Activated CD8-positive, alpha-beta memory T cell treated with anti-CD3 and anti-CD28 coated beads, Interleukin-2, amount 50 U/mL, for 48 hours (primary cell): Measurements from ENCODE around the gene MRPL55.

Source experiments
- DNase-seq: peaks from one replicate; pipeline ENCODE4 v3.0.0-alpha.2; 2020

Gene MRPL55

DNA sequence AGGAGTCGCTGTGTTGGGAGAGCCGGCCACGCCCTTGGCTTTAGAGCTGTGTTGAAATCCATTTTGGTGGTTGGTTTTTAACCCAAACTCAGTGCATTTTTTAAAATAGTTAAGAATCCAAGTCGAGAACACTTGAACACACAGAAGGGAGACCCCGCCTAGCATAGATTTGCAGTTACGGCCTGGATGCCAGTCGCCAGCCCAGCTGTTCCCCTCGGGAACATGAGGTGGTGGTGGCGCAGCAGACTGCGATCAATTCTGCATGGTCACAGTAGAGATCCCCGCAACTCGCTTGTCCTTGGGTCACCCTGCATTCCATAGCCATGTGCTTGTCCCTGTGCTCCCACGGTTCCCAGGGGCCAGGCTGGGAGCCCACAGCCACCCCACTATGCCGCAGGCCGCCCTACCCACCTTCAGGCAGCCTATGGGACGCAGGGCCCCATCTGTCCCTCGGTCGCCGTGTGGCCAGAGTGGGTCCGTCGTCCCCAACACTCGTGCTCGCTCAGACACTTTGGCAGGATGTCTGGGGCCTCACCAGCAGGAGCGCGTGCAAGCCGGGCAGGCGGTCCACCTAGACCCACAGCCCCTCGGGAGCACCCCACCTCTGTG, 10.7 kb downstream of the MRPL55 start:
- DNase-seq: peak; percentile 46

DNA sequence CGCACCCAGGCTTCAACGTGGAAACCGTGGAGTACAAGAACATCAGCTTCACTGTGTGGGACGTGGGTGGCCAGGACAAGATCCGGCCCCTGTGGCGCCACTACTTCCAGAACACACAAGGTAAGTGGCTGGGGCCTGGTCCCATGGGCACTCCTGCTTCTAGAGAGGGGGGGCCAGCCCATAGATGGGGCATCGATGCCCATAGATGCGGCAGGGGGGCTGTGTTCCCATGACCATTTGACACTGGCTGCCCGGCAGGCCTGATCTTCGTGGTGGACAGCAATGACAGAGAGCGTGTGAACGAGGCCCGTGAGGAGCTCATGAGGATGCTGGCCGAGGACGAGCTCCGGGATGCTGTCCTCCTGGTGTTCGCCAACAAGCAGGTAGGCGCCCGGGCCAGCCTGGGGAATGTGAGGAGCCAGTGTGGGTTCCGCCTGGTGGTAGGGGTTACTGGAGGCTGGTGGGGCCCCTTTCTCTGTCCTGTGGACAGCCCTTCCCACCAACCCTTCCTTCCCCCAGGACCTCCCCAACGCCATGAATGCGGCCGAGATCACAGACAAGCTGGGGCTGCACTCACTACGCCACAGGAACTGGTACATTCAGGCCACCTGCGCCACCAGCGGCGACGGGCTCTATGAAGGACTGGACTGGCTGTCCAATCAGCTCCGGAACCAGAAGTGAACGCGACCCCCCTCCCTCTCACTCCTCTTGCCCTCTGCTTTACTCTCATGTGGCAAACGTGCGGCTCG, 11.6 kb downstream of the MRPL55 start:
- peak; percentile 49 for DNase-seq

DNA sequence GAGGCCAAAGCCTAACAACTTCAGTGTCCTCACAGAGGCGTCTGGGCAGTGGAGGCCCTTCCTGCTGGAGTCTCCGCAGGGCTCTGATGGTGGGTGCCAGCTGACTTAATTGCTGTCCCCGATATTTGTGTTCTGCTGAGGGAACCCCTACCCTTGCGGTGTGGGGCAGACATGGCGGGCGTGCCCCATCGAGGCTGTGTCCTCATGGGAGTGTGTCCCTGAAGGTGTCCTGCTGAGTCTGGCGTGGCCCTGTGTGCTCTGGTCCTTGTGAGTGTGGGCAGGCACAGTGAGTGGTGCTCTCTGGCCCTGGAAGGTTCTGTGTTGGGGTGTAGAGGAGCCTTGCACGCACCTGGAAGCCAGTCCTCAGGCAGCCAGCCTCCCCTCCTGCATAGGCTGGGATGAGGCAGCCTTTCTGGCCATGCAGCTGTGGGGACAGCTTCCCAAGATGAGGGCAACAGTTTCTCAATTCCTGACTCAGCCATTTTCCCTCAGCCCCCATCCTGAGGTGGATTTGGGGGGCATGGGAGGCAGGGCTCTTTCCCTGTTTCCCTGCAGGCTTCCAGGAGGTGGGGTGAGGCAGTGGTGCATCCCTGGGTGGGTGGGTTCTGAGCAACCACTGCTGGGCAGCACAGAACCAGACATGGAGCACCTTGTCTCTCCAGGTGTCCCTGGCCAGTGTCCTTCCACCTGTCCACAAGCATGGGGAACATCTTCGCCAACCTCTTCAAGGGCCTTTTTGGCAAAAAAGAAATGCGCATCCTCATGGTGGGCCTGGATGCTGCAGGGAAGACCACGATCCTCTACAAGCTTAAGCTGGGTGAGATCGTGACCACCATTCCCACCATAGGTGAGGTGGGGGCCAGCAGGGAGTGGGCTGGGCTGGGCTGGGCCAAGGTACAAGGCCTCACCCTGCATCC, 12.4 kb downstream of the MRPL55 start:
- DNase-seq: peak; percentile 47

DNA sequence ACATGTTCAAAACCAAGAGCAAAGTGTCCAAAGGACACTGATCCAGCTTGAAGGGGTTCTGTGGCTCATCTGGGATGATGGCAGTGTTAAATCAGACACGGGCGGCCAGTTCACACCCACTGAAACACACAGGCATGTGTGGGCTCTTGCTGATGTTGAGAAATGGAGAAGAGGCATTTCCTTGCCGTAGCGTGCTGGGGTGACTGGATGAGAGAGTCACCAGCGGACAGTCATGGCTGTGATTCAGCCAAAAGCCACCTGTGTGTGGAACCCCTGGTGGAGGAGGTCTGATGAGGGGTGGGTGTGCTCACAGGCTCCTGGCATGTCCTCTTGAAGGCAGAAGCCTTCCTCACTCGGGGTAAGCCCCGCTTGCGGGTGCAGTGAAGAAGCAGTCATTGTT, 13.2 kb downstream of the MRPL55 start:
- DNase-seq: peak; percentile 46

DNA sequence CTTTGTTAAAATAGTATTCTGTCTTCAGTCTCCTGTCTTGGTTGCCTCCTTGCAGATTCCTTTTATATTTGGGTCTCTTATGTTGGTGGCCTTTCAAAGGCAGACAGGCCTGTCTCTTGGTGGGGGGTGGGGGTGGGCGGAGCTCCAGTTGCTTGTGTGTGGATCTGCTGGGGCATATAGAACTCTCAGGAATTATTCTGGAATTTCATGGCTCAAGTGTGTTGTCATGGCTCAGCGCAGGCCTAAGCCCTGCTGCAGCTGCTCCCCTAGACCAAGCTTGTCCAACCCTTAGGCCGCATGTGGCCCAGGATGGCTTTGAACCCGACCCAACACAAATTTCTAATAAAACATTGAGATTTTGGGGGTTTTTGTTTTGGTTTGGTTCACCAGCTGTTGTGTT, 13.9 kb downstream of the MRPL55 start:
- no peak for DNase-seq

DNA sequence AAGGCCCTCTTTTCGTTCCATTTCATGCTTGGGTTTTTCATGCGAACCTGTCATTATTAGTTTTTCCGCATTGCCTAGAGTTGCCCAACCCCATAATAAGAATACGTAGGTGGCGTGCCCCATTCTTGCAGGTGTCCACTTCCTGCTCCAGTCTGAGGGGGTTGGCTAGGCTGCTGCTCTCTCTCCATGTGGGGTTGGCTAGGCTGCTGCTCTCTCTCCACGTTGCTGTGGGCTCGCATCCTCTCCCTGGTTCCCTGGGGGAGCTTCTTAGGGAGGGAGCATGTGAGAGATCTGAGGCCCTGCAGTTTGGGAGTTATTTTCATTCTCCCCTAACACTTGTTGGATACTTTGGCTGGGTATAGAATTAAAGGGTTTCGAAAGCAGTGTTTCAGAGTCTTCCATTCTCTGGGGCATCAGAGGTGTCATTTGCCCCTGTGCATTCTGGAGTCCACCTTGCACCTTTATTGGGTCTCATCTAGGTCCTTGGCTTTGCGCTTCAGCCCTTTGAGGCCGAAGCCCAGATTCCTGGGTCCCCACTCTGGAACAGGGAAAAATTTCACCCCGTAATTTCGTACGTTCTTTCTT, 14.6 kb downstream of the MRPL55 start:
- no peak for DNase-seq

DNA sequence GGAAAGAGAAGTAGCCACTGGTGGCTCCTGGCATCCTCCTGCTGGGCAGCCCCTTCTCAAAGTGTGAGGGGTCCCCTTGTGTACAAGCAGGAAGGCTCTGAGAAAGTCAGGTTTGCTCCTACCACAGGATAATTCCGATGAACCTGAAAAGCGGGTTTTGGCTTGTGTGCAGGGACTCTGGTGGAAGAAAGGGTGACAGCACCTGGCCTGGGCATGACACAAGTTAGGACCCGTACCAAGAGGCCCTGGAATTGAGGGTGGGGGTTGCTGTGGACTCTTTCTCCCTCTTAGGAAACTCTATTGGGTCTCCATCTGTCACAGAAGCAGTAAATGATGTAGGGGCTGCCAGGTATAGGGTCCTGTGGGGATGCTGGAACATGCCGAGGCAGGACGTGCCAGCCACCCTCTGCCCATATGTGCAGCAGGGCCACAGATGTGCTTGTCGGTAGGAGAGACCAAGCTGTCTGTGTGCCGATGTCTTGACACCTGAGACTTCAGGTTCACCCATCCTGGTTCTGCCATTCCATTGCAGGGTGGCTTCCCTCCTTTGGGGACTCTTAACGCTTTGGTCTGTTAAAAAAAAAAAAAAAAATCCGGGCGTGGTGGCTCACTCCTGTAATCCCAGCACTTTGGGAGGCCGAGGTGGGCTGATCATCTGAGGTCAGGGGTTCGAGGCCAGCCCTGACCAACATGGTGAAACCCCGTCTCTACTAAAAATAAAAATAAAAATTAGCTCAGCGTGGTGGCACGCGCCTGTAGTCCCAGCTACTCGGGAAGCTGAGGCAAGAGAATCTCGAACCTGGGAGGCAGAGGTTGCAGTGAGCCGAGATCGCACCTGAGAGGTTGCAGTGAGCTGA, 15.8 kb downstream of the MRPL55 start:
- peak; percentile 45 for DNase-seq

DNA sequence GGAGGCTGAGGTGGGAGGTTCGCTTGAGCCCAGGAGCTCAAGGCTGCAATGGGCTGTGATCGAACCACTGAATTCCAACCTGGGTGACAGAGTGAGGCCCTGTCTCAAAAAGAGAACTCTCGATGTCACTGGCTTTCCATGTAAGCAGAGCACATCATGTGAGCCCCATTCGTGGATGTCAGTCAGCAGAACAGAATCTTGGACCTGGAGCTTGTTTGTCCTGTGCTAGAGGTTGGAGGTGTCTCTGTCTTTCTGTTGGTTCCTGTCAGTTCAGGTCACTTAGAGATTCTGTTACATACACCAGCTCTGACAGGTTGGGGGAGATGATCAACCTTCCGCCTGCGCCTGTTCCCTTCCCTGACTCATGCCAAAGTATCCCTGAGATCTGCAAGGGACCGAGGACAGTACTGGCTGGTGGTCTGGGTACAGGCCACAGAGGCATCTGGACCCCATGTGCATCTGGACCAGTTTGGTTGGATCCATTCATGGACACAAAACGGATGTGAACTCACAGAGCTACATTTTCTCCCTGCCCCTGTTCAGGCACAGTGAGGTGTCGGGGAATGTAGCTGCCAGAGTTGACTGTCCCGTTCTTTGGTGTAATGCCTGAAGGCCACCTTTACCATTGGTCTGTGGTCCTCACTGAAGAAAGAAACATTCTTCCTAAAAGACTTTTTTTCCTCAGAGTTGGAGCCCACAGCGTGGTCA, 16.6 kb downstream of the MRPL55 start:
- peak; percentile 47 for DNase-seq

DNA sequence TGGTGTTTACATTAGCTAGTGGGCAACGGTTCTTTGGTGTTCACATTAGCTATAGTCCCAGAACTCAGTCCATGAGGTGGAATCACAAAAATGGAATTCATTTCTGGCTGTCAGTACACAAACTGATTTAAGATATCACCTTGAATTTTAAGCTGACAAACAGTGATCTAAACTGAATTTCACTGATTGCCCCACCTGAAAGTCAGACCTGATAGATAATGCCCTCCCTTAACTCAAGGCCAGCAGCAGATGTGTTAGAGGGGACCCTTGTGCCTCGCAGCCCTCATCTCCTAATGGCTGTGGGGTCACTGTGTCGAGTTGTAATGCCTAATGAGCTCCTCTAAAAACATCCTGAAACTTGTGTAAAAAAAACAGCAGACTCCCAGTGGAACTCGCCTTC, 18.0 kb downstream of the MRPL55 start:
- DNase-seq: no peak

DNA sequence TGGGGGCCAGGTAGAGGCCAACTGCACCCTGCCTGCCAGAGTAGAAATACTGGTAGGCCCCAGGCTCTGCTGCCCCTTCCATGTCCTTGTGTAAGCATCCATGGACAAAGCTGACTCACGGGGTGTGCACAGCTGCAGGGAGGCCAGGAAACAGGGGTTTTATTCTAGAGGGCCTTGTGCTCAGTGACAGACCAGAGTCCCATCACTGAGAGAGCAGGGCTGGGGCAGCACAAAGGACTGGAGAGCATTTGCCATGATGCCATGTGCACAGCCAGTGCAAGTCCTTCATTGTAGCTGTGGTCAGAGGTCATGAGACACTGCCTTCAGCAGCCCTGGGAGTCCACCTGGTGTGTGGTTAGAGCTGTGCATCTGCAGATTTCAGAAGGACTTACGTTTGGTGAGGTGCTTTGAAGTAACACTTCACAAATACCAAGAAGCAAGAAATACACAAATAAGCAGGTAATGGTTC, 18.5 kb downstream of the MRPL55 start:
- DNase-seq: no peak

DNA sequence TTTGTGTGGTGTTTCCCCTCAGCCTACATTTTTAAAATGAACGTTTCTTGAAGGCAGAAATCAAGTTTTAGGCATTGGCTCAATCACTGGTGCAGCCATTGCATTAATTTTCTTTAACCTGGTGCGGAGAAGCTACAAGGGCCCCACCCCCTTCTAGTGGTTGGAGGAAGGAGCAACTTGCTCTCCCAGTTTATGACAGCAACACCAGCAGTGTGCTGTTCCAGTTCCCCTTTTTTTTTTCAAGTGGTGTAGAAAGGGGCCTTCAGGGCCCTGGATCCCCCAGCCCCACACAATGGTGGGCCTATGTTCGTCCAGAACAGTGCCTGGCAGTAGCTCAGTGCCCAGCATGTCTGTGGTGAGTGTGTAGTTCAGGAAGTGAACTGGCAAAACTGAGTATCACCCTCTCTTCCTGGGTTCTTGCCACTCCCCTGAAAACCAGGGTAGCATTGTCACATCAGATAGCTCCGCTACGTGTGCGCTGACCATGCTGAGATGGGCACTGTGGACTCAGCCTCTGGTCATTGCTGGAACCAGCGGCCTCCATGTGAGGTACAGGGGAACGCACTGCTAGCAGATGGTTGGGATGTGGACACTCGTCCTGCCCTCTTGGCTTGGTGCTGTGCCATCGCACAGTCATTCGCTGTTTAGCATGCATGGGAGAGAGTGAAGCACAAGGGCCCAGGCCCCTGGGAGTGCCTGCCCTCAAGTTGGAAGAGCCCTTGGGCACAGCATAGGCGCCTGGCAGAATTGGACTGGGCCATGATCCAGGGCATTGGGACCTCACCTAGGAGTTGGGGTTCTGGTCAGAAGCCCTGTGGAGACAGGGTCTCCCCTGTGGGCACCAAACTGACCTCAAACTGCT, 19.3 kb downstream of the MRPL55 start:
- DNase-seq: no peak

DNA sequence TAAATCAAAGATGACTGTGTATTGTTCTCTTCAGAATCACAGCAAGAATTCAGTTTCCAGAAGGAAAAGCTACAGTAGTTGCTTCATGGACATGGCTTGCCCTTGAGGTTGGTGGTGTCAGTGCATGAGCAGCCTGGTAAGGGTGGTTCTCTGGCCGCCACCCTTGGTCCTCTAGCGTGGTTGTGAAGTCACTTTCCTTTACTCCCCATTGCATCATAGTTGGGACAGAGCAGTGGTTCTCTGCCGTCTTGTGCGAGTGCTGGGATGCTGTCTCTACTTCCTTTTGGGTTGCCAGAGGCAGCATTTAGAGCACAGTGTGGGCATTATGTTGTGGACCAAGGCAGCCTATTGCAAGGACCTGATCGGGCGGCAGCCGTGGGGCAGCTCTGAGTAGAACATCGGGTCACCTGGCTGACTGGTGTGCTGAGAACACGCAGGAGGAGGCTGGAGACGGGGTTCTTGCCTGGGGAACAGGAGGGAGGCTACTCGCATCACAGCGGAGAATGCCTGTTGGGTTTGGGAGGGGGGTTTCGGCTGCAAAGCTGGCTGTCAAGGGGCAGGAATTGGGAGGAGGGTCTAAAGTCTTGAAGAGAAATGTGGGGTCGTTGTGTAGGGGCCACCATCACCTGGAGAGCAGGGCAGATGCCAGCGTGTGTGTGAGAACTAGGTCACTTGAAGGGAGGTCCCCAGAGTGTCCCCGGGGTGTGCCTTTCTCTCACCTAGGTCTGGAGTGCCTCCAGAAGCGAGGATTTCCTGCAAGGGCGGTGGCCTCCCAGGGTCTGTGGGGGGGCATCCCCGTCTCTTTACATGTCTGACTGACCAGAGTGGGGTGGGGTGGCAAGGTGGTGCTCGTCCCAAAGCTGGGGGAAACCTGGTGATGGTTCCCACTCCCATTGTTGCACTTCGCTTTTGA, 20.3 kb downstream of the MRPL55 start:
- DNase-seq: no peak

DNA sequence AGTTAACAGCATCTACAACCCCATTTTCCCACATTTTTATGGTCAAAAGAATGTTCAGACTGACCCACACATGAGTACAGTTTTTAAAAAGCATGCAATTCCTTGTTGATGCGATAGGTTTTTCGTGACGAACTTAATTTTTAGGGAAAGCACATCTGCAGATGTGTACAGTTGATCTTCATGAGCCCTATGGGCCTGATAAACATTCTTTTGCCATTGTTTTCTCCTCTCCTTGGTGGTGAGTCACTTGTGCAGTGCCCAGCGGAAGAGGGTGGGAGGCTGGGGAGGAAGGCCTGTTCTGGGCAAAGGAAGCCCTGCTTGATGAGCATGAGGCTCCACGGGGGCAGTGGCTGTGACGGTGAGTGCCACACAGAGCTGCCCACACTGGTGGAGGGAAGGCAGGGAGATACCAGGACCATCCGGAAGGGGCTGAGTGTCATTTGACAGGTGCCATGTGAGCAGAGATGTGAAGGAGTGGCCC, 21.3 kb downstream of the MRPL55 start:
- no peak for DNase-seq

DNA sequence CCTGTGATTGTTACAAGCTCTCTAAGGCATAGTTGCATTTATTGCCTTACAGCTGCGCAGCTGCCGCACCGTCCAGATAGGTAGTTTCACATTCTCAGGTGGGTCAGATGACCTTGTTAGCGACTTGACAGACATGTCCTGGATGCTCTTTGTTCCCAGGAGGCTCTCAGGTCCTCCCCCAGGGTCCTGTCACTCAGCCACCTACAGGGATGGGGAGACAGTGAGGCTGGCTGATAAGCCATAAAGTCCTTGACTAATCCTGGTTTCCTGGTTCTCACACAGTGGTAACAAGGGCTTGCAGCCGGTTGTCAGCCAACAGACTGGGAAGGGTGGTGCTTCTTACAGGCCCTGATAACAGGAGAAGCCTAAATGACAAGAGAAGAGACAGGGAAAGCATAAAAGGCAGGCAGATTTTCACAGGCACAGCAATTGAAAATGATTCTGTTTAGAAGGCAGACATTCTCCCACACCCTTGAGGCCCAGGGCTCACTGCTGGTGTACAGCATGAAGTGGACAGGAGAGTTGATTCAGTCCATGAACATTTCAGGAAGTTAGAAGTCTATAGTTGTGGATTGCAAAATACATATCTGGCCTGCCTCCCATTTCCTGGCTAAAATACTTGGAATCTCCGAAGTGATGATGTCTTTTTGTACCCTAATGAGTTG, 23.7 kb downstream of the MRPL55 start:
- no peak for DNase-seq

DNA sequence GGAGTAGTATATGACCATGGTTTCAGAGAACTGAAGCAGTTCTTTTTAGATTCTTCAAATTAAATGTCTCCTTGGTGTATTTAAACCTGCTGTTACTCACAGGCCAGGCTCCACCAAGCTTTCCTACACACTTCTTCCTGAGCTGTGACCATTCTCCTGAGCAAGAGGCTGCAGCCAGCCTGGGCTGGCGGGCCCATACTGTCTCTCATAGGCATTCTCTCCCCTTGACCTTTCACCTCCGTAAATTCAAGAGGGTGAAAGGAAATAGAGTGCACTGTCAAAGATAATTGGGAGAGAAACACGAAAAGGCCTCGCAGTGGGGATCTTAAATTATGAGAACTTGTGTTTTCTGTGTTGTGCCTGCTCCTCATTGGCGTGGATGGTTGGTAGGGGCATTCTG, 24.3 kb downstream of the MRPL55 start:
- DNase-seq: no peak

DNA sequence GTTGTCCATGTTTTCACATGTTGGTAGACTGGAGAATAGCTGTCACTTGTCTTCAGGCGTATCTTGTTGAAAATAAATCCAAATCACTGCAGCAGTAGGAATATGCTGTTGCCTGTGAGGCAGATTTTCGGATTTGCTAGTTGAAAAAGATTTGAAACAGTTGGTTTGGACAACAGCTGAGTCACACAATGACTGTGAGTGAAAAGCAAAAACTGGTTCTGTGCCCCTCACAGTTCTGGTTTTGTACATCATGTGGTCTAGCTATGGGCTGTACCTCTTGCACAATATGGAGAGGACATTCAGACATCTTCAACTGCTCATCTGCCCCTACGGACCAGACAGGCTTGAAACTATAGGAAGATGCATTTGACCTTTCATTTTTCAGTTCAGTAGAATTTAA, 24.8 kb downstream of the MRPL55 start:
- no peak for DNase-seq

DNA sequence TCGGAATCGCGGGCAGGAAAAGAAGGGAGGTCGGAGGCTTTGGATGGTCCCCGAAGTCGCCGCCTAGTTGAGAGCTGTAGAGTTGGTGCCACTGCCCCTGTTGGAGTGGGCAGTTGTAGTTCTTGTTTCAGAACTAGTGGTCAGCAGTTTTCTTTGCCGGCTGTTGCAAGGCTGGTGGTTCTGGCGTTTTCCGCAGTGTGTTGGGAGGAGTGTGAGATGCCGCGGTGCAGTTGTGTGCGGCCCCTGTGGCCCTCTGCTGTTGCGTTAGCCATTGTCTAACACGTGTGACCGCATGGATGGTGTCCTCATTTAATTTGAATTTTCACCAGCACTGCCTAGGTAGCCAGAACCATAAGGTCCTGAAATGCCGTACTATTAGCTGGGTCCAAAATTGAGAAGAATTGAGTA, 25.2 kb downstream of the MRPL55 start:
- DNase-seq: no peak
